Right atrium auricular region (tissue), 2 donors: ENCODE data around the gene NEMP1. TPM values are rescaled to one million over a fixed set of nuclear protein-coding genes. Genes with fewer than 3 reads are reported as not detected.

Experiments
- DNase-seq: peaks from one replicate; pipeline ENCODE4 v3.0.0-alpha.2; 2019; ENCODE audit warnings: low spot score
- H3K27ac ChIP-seq, 2 donors: fragments of 200-600 bp; sonication (generic); 1 replicate in 1 of 2; 2 replicates in 1 of 2; pipeline ENCODE4 v1.5.1; 2016 to 2019
- H3K27me3 ChIP-seq, 2 donors: fragments of 200-600 bp; sonication (generic); one replicate each; pipeline versions ENCODE4 v1.5.1 to v1.6.0; 2017 to 2019
- H3K36me3 ChIP-seq: fragments of 200-600 bp; sonication (generic); one replicate; pipeline ENCODE4 v1.5.1; 2016
- H3K4me1 ChIP-seq, 2 donors: fragments of 200-600 bp; sonication (generic); one replicate each; pipeline versions ENCODE4 v1.5.1 to v1.6.0; 2017 to 2019
- H3K4me3 ChIP-seq, 2 donors: fragments of 200-600 bp; sonication (generic); 1 replicate in 1 of 2; 2 replicates in 1 of 2; pipeline ENCODE4 v1.5.1; 2017 to 2019; ENCODE audit warnings: mild to moderate bottlenecking in 1 of 2, moderate library complexity in 1 of 2
- H3K9me3 ChIP-seq, 2 donors: fragments of 200-600 bp; sonication (generic); one replicate each; pipeline ENCODE4 v1.5.1; 2019
- total RNA-seq, 2 donors: library from RNA; depleted of rRNA; stranded (reverse); fragments of >200 nt; gene quantifications; one replicate each; pipeline ENCODE4 v1.1.0, GENCODE V29; 2016
- TF ChIP-seq, protein P1 (sequence below), 2 donors: fragments of 200-600 bp; sonication (generic); IDR thresholded peaks; one replicate each; pipeline ENCODE4 v1.5.1; 2019; ENCODE audit warnings: antibody characterized with exemption in 2 of 2

Gene NEMP1
- total RNA-seq, 2 donors from 2014 or later: 1.9 to 2.2 TPM

DNA sequence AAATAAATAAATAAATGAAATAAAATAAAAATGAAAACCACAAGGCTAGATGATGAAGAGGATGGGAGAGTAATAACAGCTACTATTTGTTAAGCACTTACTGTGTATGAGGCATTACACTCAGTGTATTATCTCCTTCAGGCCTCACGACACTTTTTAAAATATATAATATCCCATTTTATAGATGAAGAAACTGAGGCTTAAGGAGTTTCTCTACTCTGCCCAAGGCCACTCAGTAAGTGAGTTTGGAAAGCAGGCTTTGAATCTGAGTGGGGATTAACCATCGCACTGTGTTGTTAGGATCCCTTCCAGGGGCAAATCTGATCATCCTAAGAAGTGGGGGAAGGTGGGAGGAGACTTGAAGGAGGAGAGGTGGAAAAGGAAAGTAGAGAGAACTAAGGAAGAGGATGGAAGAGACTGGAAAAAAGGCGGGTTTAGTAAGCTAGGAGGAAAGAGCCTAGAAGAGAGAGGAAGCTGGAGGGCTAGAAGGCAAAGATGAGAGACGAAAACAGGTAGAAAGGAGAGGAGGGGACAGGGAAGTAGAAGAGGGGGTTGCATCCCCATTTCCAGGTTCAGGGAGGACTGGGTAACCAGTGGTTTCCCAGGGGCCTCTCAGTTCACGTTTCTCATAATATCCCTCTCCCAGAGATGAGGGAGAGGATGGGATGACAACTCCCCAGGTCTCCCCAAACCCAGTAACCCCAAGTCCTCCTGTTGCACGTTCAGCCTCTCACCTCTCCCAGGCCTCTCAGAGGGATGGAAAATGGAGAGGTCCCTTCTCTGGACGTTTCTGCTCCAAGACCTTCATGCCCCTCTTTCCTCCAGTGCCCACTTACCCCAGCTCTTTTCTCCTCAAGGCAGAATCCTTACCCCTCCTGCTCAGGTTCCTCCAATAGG, 30.9 kb upstream of the NEMP1 start:
- no peak for DNase-seq
- H3K9me3 ChIP-seq: no peaks in the 10 kb centered on the region
- H3K4me1 ChIP-seq: peaks cover 0 to 33% of the 10 kb centered on the region in 2 donors
- TF ChIP-seq, protein P1, sequence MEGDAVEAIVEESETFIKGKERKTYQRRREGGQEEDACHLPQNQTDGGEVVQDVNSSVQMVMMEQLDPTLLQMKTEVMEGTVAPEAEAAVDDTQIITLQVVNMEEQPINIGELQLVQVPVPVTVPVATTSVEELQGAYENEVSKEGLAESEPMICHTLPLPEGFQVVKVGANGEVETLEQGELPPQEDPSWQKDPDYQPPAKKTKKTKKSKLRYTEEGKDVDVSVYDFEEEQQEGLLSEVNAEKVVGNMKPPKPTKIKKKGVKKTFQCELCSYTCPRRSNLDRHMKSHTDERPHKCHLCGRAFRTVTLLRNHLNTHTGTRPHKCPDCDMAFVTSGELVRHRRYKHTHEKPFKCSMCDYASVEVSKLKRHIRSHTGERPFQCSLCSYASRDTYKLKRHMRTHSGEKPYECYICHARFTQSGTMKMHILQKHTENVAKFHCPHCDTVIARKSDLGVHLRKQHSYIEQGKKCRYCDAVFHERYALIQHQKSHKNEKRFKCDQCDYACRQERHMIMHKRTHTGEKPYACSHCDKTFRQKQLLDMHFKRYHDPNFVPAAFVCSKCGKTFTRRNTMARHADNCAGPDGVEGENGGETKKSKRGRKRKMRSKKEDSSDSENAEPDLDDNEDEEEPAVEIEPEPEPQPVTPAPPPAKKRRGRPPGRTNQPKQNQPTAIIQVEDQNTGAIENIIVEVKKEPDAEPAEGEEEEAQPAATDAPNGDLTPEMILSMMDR (IDR thresholded peaks at IDR 0.05): no peak
- peaks cover 36% of the 10 kb centered on the region for H3K36me3 ChIP-seq
- H3K4me3 ChIP-seq: peak overlapping the region; percentile 66 to 73
- H3K27ac ChIP-seq: peak overlapping the region; percentile 97 to 98
- H3K27me3 ChIP-seq: no peaks in the 10 kb centered on the region

DNA sequence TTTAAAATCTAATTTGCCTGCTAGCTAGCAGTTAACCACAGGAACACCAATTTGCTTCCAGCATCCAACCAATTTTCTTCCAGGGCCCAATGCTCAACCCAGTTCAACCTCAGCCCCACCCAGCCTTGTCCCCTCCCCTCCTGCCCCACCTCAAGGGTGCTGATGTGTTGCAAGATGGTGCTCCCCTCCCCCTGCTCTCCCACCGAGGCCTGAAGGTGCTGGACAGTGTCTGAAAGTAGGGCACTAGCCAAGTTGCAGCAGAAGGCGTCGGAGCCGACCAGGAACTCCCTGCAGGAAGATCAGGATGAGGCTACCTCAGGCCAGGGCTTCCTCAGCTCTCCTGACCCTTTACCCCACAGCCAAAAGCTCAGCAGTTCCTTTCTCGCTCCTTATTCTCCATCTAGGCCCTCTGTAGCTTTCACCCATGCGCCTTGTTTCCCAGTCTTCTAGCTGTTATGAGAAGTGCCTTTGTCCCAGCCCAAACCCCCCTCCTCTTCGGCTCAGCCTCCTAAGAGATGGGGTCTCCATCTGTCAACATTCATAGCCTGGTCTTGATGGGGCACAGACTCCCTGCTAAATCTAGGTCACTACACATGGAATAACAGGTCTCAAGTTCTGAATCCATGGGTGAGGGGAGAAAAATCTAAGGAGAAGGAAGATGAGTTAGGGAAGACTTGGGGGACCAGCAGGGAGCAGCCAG, 29.0 kb upstream of the NEMP1 start:
- Histone ChIP-seq H3K36me3 (peaks cover 47% of the 10 kb centered on the region), H3K27ac (no peak overlapping the region), H3K9me3 (no peaks in the 10 kb centered on the region), H3K4me3 (no peak overlapping the region), H3K27me3 (no peaks in the 10 kb centered on the region), H3K4me1 (peaks cover 0 to 32% of the 10 kb centered on the region in 2 donors)
- TF ChIP-seq, protein P1 (IDR thresholded peaks at IDR 0.05): no peak
- DNase-seq: no peak

DNA sequence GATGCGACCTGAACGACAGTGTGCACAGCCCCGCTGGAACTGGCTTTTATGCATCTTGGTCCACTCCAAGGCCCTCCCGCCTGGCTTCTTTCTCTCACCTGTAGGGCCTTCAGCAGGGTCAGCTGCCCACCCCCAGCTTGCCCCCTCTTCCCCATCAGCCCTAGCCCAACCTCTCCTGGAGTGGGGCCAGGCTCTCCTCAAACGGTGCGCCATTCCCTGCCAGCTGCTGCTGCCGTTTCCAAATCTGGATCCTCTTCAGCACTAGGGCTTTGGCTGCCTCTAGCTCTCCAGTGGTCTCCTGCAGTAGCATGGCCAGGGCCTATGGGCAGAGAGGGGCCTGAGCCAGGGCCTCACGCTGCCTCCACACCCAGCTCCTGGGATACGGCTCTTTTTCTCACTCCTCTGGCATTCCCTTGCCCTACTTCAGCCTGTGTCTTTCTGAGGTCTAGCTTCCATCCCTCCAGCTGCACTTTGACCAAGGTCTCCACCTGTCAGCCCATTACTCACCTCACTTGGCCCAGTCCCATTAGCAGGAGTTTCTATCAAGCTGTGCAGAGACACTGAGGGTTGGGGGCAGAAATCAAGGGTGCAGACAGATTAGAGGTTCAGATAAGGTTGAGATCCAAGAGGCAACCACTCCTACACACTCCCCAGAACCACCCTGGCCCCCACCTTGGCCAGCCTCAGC, 27.6 kb upstream of the NEMP1 start:
- DNase-seq: no peak
- TF ChIP-seq, protein P1 (IDR thresholded peaks at IDR 0.05): no peak
- Histone ChIP-seq H3K36me3 (peaks cover 52% of the 10 kb centered on the region), H3K9me3 (no peaks in the 10 kb centered on the region), H3K27me3 (no peaks in the 10 kb centered on the region), H3K27ac (no peak overlapping the region), H3K4me1 (peaks cover 0 to 28% of the 10 kb centered on the region in 2 donors), H3K4me3 (no peak overlapping the region)

DNA sequence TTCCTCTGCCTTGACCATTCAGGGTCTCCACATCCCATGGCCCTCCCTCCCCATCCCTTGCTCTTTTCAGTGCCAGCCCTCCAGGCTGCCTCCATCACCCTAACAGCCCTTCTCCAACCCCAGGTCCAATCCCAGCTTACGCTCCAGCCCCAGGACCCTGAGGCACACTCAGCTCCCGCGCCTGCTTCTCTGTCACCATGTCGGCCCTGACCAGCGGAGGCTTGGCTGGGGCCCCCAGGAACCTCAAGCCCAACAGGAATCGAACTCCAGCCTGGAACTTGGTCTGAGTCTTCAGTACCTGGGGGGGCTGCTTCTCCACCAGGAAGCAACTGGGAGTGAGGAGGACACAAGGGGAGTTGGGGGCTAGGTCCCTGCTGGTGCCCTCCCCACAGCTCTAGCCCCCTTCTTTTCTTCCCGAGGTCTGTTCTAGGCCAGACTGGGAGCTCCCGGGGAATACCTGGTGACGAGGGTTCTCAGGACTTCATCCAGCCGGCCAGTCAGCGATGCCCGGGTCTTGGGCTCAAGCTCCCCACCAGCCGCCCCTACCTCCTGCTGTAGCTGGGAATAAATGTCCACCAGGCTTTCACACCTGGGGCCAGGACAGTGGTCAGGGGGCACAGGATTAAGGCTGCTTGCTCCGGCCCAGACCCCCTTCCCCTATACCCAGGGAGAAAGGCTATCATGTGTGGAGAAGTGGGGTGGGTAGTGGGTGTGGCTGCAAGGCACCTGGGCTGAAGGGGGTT, 26.6 kb upstream of the NEMP1 start:
- no peak overlapping the region for H3K4me3 ChIP-seq
- no peak overlapping the region for H3K27ac ChIP-seq
- no peaks in the 10 kb centered on the region for H3K27me3 ChIP-seq
- TF ChIP-seq, protein P1 (IDR thresholded peaks at IDR 0.05): no peak
- DNase-seq: no peak
- H3K9me3 ChIP-seq: no peaks in the 10 kb centered on the region
- H3K36me3 ChIP-seq: peaks cover 52% of the 10 kb centered on the region
- peaks cover 0 to 28% of the 10 kb centered on the region in 2 donors for H3K4me1 ChIP-seq

DNA sequence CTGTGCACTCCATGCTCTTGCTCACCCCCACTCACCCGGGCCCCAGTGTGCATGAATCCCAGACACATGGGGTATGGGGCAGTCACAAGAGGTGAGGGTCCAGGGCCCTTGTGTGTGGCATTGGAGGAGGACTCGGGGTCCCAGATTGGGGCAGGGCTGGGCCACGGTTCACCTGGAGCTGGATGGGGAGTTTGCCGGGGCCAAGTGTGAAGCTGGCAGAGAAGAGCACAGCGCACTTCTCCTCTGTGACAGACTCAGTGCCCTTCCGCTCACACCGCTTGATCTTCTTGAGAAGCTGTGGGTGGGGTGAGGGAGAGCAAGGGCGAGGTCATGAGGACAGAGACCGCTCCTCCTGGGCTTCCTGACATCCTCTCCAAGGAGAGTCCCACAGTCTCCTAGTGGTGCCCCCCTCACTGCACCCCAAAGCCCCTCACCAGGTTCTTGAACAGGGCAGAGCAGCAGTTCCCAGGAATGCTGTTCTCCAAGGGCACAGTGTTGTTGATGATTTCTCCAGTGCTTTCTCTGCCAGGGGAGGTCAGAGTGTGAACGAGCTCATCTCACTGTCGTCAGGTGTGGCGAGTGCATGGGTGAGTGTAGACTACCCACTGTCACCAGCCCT, 25.8 kb upstream of the NEMP1 start:
- no peaks in the 10 kb centered on the region for H3K9me3 ChIP-seq
- TF ChIP-seq, protein P1 (IDR thresholded peaks at IDR 0.05): no peak
- peaks cover 55% of the 10 kb centered on the region for H3K36me3 ChIP-seq
- H3K4me1 ChIP-seq: peaks cover 0 to 20% of the 10 kb centered on the region in 2 donors
- no peaks in the 10 kb centered on the region for H3K27me3 ChIP-seq
- no peak for DNase-seq
- no peak overlapping the region for H3K27ac ChIP-seq
- H3K4me3 ChIP-seq: no peak overlapping the region
